Chondrocyte (in vitro differentiated cells): ENCODE measurements around the gene WNT7A. TPM values are rescaled to one million over a fixed set of nuclear protein-coding genes. Genes with fewer than 3 reads are reported as not detected.

Source experiments
- DNase-seq: peaks from one replicate; pipeline ENCODE4 v3.0.0; 2021; ENCODE audit warnings: mixed read lengths, low spot score
- H3K27ac Mint-ChIP-seq: one replicate; pipeline ENCODE4 v1.8.0; 2021; ENCODE audit warnings: mild to moderate bottlenecking, moderate library complexity, mixed read lengths; ENCODE audit not compliant: unreplicated experiment
- H3K27me3 Mint-ChIP-seq: 2 replicates; pipeline ENCODE4 v1.8.0; 2021; ENCODE audit warnings: low read depth, mixed read lengths
- H3K36me3 Mint-ChIP-seq: 2 replicates; pipeline ENCODE4 v1.8.0; 2021; ENCODE audit warnings: low read depth, mixed read lengths
- H3K4me1 Mint-ChIP-seq: 2 replicates; pipeline ENCODE4 v1.8.0; 2021; ENCODE audit warnings: low read depth, mild to moderate bottlenecking, mixed read lengths
- H3K4me3 Mint-ChIP-seq: one replicate; pipeline ENCODE4 v1.8.0; 2021; ENCODE audit warnings: mild to moderate bottlenecking, moderate library complexity, mixed read lengths; ENCODE audit not compliant: unreplicated experiment
- H3K9me3 Mint-ChIP-seq: 2 replicates; pipeline ENCODE4 v1.8.0; 2021; ENCODE audit warnings: low read depth, mixed read lengths
- total RNA-seq: library from RNA; stranded (reverse); gene quantifications from 3 replicates; pipeline ENCODE4 v1.2.1, GENCODE V29; 2021
- TF ChIP-seq, protein P1 (sequence below): fragments of 200-600 bp; sonication (generic); IDR thresholded peaks from 2 replicates; pipeline ENCODE4 v1.5.0; 2021; ENCODE audit warnings: antibody characterized with exemption, mild to moderate bottlenecking, moderate library complexity

The WNT7A gene
- total RNA-seq, 1 donor from 2014 or later = not detected

DNA sequence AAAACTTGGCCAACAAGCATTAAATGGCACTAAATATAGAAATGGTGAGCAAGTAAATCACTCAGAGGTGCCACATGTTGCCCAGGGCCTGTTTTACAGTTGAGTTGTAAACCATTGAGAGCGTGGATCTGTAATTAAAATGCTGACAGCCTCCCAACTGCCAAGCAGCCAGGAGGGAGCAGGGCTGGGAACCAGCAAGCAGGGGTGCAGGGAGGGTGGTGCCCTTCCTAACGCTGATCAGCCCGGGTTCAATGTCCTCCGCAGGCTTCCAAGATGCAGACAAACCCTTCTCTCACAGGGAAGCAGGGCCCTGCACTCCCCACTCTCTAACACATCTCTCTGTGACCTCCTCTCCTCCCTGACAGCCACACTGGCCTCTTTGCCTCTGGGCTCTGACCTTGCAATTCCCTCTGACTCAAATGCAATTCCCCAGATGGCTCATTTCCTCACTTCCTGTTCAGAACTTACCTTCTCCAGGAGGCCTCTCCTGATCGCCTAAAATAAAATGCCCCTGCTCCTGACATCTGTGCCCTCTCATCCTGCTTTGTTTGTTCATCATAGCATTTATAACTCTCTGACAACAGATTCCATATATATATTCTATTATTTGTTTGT, 40.0 kb downstream of the WNT7A start:
- Mint-ChIP-seq H3K27ac (no peak overlapping the region), H3K4me1 (no peaks in the 10 kb centered on the region), H3K27me3 (peaks cover 19% of the 10 kb centered on the region), H3K4me3 (no peak overlapping the region), H3K36me3 (no peaks in the 10 kb centered on the region), H3K9me3 (no peaks in the 10 kb centered on the region)
- TF ChIP-seq, protein P1, sequence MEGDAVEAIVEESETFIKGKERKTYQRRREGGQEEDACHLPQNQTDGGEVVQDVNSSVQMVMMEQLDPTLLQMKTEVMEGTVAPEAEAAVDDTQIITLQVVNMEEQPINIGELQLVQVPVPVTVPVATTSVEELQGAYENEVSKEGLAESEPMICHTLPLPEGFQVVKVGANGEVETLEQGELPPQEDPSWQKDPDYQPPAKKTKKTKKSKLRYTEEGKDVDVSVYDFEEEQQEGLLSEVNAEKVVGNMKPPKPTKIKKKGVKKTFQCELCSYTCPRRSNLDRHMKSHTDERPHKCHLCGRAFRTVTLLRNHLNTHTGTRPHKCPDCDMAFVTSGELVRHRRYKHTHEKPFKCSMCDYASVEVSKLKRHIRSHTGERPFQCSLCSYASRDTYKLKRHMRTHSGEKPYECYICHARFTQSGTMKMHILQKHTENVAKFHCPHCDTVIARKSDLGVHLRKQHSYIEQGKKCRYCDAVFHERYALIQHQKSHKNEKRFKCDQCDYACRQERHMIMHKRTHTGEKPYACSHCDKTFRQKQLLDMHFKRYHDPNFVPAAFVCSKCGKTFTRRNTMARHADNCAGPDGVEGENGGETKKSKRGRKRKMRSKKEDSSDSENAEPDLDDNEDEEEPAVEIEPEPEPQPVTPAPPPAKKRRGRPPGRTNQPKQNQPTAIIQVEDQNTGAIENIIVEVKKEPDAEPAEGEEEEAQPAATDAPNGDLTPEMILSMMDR = no peak
- DNase-seq = no peak

DNA sequence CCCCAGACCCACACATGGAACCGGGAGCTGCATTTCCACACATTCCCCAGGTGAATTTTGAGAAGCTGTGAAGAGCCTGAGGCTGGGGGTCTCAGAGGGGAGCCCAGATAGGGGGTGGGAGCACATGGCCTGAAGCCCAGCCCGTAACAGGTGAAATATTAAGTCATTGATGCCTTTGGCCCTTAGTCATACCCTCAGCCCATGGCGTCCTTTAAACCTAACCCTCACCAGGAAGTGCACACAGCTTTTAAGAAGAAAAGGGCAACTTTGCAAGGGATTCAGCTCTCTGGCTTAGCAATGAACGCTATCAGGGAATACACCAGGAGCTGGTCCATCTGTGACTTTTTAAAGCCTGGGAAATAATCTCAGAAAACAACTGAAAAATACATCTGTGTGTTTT, 40.6 kb downstream of the WNT7A start:
- TF ChIP-seq, protein P1 = no peak
- Mint-ChIP-seq H3K9me3 (no peaks in the 10 kb centered on the region), H3K27ac (no peak overlapping the region), H3K4me1 (no peaks in the 10 kb centered on the region), H3K36me3 (no peaks in the 10 kb centered on the region), H3K27me3 (peaks cover 21% of the 10 kb centered on the region), H3K4me3 (no peak overlapping the region)
- DNase-seq = no peak

DNA sequence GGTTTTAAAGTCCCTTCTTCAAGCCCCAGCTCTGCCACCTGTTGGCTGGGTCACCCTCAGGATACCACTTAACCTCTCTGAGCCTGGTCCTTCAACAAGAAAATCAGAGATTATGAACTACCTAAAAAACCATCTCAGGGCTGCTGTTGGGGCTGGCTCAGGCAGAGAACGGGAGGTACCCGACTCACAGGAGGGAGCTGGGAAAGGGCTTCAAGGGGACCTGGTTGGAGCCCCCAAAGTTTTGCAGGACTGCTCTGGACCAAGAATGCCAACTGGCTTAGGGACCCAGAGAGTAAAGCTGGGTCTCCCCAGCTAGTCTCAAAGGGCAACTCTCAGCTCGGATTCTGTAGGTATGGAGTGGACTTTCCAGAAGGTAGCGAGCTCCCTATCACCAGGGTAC, 41.5 kb downstream of the WNT7A start:
- TF ChIP-seq, protein P1 = no peak
- Mint-ChIP-seq H3K36me3 (no peaks in the 10 kb centered on the region), H3K4me1 (no peaks in the 10 kb centered on the region), H3K4me3 (no peak overlapping the region), H3K27me3 (peaks cover 22% of the 10 kb centered on the region), H3K27ac (no peak overlapping the region), H3K9me3 (no peaks in the 10 kb centered on the region)
- no peak for DNase-seq

DNA sequence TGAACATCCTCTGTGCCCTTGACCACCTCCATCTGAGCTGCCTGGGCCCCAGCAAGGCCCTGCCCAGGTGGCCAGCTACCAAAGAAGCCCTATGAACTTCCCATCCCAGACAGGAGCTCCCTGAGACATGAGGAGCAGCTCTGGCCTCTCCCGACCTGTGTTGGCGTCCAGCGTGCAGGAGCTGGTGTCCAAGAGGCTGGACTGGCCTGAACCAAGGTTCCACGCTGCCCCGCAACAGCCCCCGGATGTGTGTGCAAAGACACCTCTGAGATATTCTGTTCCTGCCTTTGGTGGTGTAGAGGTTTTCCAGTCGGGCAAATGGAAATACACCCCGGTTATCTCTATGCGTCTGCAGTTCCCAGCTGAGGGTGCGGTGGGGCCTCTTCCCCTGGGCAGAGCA, 42.1 kb downstream of the WNT7A start:
- TF ChIP-seq, protein P1 = no peak
- H3K4me3 Mint-ChIP-seq = no peak overlapping the region
- no peak for DNase-seq
- H3K27ac Mint-ChIP-seq = no peak overlapping the region
- peaks cover 24% of the 10 kb centered on the region for H3K27me3 Mint-ChIP-seq
- no peaks in the 10 kb centered on the region for H3K9me3 Mint-ChIP-seq
- no peaks in the 10 kb centered on the region for H3K36me3 Mint-ChIP-seq
- no peaks in the 10 kb centered on the region for H3K4me1 Mint-ChIP-seq

DNA sequence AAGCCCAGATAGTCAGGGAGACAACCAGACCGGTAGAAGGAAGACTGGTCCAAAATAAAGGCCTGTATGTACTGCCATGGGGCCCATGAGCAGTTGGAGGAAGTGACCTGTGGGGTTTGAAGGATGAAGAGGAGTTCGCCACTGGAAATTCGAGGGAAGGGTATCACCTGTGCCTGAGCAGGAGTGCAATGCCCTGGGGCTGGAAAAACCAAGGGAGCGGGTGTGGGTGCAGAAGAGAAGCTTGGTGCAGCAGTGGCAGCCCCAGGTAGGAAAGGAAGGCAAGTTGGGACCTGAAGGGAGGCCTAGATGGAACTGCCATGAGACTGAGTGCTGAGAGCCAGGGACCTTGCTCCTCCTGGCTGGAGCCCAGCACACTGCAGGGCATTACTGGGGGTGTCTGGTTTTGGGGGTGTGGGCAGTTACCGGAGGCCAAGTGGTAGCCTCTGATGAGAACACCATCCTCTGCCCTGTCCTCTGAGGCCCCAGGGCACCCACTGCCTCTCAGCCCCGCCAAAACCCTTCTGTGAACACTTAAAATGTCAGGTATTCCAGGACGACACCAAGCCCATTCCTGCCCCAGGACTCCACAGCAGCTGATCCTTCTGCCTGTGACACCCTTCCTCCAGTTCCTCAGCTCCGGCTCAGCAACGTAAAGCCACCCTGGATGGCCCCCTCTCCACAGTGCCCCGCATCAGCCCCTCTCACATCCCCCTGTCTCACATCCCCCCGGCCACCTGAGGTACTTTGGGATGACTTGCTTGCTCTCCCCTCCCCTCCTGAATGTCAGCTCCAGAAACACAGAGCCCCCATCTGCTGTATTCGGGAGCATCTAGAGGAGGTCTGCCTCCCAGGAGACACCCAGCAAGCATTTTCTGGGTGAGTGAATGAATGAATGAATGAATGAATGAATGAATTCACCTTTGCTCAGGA, 42.9 kb downstream of the WNT7A start:
- peaks cover 24% of the 10 kb centered on the region for H3K27me3 Mint-ChIP-seq
- TF ChIP-seq, protein P1 = no peak
- no peaks in the 10 kb centered on the region for H3K36me3 Mint-ChIP-seq
- H3K27ac Mint-ChIP-seq = no peak overlapping the region
- DNase-seq = no peak
- H3K9me3 Mint-ChIP-seq = no peaks in the 10 kb centered on the region
- H3K4me3 Mint-ChIP-seq = no peak overlapping the region
- H3K4me1 Mint-ChIP-seq = no peaks in the 10 kb centered on the region
